PC-3 (cell line): ENCODE measurements around the gene STYK1.

Source experiments
- EZH2 ChIP-seq: fragments of 300-600 bp; sonication (generic); IDR thresholded peaks from one replicate; pipeline ENCODE4 v1.6.1; 2017; ENCODE audit warnings: antibody characterized with exemption, mild to moderate bottlenecking, low read length; ENCODE audit not compliant: unreplicated experiment
- EZH2phosphoT487 ChIP-seq: fragments of 300-600 bp; sonication (generic); IDR thresholded peaks from 2 replicates; pipeline ENCODE4 v1.6.1; 2018; ENCODE audit warnings: mild to moderate bottlenecking, antibody characterized with exemption, low read length, borderline replicate concordance
- TF ChIP-seq, protein P1 (sequence below): fragments of 300-600 bp; sonication (generic); conservative IDR thresholded peaks from 2 replicates; pipeline ENCODE4 v1.5.1; 2017; ENCODE audit warnings: antibody characterized with exemption, low read depth, mild to moderate bottlenecking, low read length

DNA sequence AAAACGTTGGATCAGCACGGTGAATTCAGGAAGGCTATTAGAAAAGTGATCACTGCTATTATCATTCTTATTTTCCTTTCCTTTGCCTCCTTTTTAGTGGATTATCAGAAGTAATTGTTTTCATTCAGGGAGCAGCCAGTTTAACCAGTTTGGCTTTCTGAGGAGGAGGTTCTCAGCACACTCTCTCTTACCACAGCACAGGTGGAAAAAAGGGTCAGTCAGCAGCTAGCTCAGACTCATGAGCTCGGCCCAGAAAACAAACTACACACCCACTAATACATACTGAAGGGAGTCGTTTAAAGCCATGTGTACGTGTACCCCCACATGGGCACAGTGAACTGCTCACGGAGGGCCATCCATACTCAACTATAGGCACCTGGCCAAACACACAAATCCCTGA is 37.2 kb downstream of the STYK1 start:
- TF ChIP-seq, protein P1, sequence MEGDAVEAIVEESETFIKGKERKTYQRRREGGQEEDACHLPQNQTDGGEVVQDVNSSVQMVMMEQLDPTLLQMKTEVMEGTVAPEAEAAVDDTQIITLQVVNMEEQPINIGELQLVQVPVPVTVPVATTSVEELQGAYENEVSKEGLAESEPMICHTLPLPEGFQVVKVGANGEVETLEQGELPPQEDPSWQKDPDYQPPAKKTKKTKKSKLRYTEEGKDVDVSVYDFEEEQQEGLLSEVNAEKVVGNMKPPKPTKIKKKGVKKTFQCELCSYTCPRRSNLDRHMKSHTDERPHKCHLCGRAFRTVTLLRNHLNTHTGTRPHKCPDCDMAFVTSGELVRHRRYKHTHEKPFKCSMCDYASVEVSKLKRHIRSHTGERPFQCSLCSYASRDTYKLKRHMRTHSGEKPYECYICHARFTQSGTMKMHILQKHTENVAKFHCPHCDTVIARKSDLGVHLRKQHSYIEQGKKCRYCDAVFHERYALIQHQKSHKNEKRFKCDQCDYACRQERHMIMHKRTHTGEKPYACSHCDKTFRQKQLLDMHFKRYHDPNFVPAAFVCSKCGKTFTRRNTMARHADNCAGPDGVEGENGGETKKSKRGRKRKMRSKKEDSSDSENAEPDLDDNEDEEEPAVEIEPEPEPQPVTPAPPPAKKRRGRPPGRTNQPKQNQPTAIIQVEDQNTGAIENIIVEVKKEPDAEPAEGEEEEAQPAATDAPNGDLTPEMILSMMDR: no peak
- TF ChIP-seq EZH2 (no peak), EZH2phosphoT487 (no peak)
